Osteoblast (primary cell): ENCODE results near the gene SNTN. TPM values are rescaled to one million over a fixed set of nuclear protein-coding genes. Genes with fewer than 3 reads are reported as not detected.

Experiments
- DNase-seq: peaks from one replicate; pipeline ENCODE4 v3.0.0; 2011; ENCODE audit warnings: low spot score, mixed read lengths; ENCODE audit not compliant: insufficient read length; ENCODE audit errors: missing footprints
- H2AFZ ChIP-seq: 2 replicates; pipeline ENCODE4 v1.6.0; 2011; ENCODE audit warnings: mild to moderate bottlenecking, low read length
- H3K27ac ChIP-seq: 2 replicates; pipeline ENCODE4 v1.5.1; 2011; ENCODE audit warnings: mild to moderate bottlenecking, low read depth, low read length, moderate library complexity
- H3K27me3 ChIP-seq: 2 replicates; pipeline ENCODE4 v1.6.0; 2012; ENCODE audit warnings: mild to moderate bottlenecking, control low read depth, inconsistent platforms, low read length, moderate library complexity; ENCODE audit not compliant: insufficient read depth
- H3K36me3 ChIP-seq: 2 replicates; pipeline ENCODE4 v1.5.1; 2011; ENCODE audit warnings: mild to moderate bottlenecking, low read length, control low read depth, moderate library complexity; ENCODE audit not compliant: insufficient read depth
- H3K4me1 ChIP-seq: 2 replicates; pipeline ENCODE4 v1.5.1; 2011; ENCODE audit warnings: mild to moderate bottlenecking, low read length, control low read depth, moderate library complexity; ENCODE audit not compliant: insufficient read depth
- H3K4me2 ChIP-seq: 2 replicates; pipeline ENCODE4 v1.6.0; 2011; ENCODE audit warnings: mild to moderate bottlenecking, low read length; ENCODE audit not compliant: insufficient read depth
- H3K4me3 ChIP-seq: fragments of 200-600 bp; sonication (generic); 3 replicates; pipeline ENCODE4 v1.5.1; 2012; ENCODE audit warnings: mild to moderate bottlenecking, low read length, inconsistent platforms; ENCODE audit not compliant: insufficient read depth
- H3K79me2 ChIP-seq: 2 replicates; pipeline ENCODE4 v1.6.0; 2012; ENCODE audit warnings: mild to moderate bottlenecking, low read length, control low read depth, inconsistent platforms; ENCODE audit not compliant: insufficient read depth
- H3K9me3 ChIP-seq: 2 replicates; pipeline ENCODE4 v1.5.1; 2011; ENCODE audit warnings: low read depth, low read length, control low read depth
- H4K20me1 ChIP-seq: 2 replicates; pipeline ENCODE4 v1.6.0; 2012; ENCODE audit warnings: mild to moderate bottlenecking, low read length, control low read depth; ENCODE audit not compliant: insufficient read depth
- CTCF ChIP-seq: IDR thresholded peaks from 2 replicates; pipeline ENCODE4 v1.5.1; 2011; ENCODE audit warnings: mild to moderate bottlenecking, low read depth, low read length, moderate library complexity; ENCODE audit errors: extremely low read depth
- total RNA-seq: library from RNA; depleted of rRNA; stranded (reverse); fragments of >200 nt; gene quantifications from 2 replicates; pipeline ENCODE4 v1.2.3, GENCODE V29; 2012

Gene SNTN
- total RNA-seq, 1 donor = not detected

GRCh38 chr3:63689285-63689684 is 36.8 kb downstream of the SNTN start:
- Histone ChIP-seq H3K27ac (no peak overlapping the region), H3K4me1 (no peaks in the 10 kb centered on the region), H3K9me3 (no peaks in the 10 kb centered on the region), H3K36me3 (no peaks in the 10 kb centered on the region), H3K79me2 (no peaks in the 10 kb centered on the region), H3K27me3 (no peaks in the 10 kb centered on the region), H2AFZ (no peak overlapping the region), H3K4me2 (no peak overlapping the region), H4K20me1 (no peaks in the 10 kb centered on the region), H3K4me3 (no peak overlapping the region)
- DNase-seq = no peak
- TF ChIP-seq CTCF = no peak

DNA sequence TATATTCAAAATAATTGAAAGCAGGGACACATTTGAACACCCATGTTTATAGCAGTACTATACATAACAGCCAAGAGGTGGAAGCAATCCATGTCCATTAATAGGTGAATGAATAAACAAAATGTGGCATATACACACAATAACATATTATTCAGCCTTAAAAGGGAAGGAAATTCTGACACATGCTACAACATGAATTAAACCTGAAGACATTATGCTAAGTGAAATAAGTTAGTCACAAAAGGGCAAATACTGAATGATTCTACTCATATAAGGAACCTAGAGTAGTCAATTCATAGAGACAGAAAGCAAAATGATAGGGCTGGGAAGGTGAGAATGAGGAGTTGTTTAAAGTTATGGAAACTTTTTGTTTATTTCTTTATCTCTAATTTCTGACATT is 40.9 kb downstream of the SNTN start:
- no peaks in the 10 kb centered on the region for H3K4me1 ChIP-seq
- no peak for TF ChIP-seq CTCF
- no peak overlapping the region for H2AFZ ChIP-seq
- H3K36me3 ChIP-seq = no peaks in the 10 kb centered on the region
- H3K79me2 ChIP-seq = no peaks in the 10 kb centered on the region
- no peak for DNase-seq
- no peaks in the 10 kb centered on the region for H4K20me1 ChIP-seq
- no peak overlapping the region for H3K4me2 ChIP-seq
- H3K4me3 ChIP-seq = no peak overlapping the region
- H3K27ac ChIP-seq = no peak overlapping the region
- H3K27me3 ChIP-seq = no peaks in the 10 kb centered on the region
- no peaks in the 10 kb centered on the region for H3K9me3 ChIP-seq

DNA sequence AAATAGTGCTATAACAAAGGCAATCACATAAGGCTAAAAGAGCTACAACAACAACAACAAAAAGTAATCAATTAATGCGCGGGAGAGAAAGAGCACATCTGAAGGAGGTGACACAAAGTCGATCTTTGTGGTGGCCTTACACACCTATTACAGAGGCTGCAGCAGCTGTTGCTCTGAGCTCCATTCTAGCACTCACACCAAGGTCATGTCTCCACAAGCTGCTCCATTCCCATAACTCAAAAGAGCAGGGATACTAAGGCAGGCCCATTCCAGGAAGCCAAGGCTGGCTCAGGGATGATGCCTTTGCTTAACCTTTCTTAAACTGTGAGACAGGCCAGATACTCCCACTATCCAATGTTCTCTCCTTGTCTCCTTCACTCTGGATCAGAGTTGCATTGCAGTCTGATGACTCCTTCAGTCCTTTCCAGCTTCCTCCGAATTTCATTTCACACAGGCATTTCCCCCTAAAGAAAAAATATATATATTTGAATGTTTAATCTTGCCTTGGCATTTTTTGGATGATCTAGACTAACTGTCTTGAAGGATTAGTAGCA is 52.7 kb downstream of the SNTN start:
- TF ChIP-seq CTCF = no peak
- no peaks in the 10 kb centered on the region for H3K27me3 ChIP-seq
- H3K79me2 ChIP-seq = no peaks in the 10 kb centered on the region
- no peak for DNase-seq
- H4K20me1 ChIP-seq = no peaks in the 10 kb centered on the region
- H3K4me3 ChIP-seq = no peak overlapping the region
- no peaks in the 10 kb centered on the region for H3K4me1 ChIP-seq
- H2AFZ ChIP-seq = no peak overlapping the region
- H3K9me3 ChIP-seq = no peaks in the 10 kb centered on the region
- no peak overlapping the region for H3K27ac ChIP-seq
- no peaks in the 10 kb centered on the region for H3K36me3 ChIP-seq
- H3K4me2 ChIP-seq = no peak overlapping the region

- Histone ChIP-seq H3K9me3 (no peaks in the 10 kb centered on the region), H3K4me2 (no peak overlapping the region), H3K4me1 (no peaks in the 10 kb centered on the region), H2AFZ (no peak overlapping the region), H3K36me3 (no peaks in the 10 kb centered on the region), H3K4me3 (no peak overlapping the region), H3K79me2 (no peaks in the 10 kb centered on the region), H3K27ac (no peak overlapping the region), H3K27me3 (no peaks in the 10 kb centered on the region), H4K20me1 (no peaks in the 10 kb centered on the region)
- no peak for DNase-seq
- no peak for TF ChIP-seq CTCF
Measured at GRCh38 chr3:63706321-63707085, 54.0 kb downstream of the SNTN start.
